Measurements from ENCODE around the gene CDCP2.
"Not testable (repeated sequence)": the region's sequence is repeated elsewhere in the genome, so short reads cannot be mapped to it uniquely, and the experiment has no call there.

DNA sequence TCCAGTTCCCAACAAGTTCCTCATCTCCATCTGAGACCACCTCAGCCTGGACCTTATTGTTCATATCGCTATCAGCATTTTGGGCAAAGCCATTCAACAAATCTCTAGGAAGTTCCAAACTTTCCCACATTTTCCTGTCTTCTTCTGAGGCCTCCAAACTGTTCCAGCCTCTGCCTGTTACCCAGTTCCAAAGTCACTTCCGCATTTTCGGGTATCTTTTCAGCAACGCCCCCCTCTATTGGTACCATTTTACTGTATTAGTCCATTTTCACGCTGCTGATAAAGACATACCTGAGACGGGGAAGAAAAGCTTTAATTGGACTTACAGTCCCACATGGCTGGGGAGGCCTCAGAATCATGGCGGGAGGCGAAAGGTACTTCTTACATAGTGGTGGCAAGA, 13.6 kb upstream of the CDCP2 start:
- TF ChIP-seq POLR2A, CTCF (IDR thresholded peaks at IDR 0.05): not testable (repeated sequence)
